Stimulated activated naive CD4-positive, alpha-beta T cell treated with Interleukin-2 at 50 U/mL for 16 hours (primary cell): ENCODE results near the gene INTS7.
"Not testable (repeated sequence)": the region's sequence is repeated elsewhere in the genome, so short reads cannot be mapped to it uniquely, and the experiment has no call there.

Experiments used
- DNase-seq: peaks from one replicate; lab custom pipeline; 2025; lab: John Stamatoyannopoulos, UW

The INTS7 gene

DNA sequence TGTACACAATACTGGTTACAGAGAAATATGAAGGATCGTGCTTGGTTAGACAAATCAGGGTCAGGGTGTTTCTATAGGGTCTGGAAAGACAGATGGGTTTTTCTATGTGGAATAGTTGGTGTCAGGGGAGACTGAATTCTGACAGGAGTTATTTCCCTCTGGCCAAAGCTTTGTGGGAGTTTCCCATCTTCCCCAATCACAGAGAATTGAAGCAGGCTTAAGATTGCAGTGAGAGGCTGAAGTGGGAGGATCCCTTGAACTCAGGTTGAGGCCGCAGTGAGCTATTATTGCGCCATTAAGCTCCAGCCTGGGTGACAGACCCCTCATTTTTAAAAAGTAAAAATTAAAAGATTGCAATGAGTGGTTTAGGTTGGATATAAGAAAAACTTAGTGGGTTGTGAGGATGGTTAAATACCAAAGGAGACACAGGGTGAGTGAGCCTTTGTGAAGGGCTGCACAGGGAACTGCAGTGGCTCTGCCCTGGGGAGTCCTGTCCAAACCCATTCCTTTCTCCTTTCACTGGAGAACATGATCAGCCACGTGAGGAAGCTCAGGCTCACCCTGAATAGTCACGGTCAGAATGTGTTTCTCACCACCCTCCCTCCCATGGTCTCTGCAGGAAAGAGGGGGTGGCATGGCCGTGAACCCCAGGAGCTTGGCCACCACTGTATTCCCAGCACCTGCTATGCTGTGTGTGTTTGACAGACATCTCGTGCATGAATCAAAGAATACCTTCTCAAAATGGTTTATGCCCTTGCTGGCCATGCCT is 101.2 kb downstream of the INTS7 start:
- no peak for DNase-seq

DNA sequence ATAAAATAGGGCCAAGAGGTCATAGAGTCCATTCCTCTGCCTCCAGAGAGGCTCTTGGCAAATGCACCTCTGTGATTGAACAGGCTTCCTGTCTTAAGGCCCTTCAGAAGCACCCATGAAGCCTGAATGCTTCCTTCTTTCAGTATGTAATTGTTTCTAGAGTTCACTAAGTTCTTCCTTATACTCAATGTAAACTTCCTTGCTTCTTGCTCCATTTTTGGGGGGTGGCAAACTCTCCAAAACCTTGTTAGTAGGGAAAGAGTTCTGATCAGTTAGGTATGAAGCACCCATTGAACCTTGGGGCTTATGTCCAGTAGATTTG is 102.5 kb downstream of the INTS7 start:
- no peak for DNase-seq

DNA sequence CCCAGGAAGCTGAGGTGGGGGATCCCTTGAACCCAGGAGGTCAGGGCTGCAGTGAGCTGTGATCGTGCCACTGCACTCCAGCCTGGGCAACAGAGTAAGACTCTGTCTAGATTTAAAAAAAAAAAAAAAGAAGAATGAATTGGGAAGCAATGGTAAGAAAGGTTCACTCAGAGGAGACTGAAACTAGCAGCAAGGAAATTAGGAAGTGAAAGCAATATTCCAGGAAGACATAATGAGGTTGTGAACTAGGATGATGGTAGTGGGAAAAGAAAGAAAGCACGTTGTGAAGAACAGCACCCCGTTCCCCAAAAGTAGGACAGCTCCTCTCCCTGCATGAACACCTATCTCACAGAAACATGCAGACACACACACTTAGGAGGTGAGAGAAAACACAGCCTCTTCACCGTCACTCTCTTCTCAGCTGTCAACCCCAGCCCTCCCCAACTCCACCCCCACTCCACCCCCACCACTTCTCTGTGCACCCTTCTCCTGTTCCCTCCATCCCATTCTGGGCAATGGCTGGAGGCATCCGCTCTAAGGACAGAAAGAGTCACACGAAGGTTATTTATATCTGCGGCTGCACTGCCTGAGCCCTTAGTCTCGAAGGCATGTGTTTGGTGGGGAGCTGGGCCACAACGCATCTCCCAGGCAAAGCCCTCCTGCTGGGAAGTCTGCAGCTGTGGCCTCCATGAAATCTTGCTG is 103.0 kb downstream of the INTS7 start:
- DNase-seq = no peak

DNA sequence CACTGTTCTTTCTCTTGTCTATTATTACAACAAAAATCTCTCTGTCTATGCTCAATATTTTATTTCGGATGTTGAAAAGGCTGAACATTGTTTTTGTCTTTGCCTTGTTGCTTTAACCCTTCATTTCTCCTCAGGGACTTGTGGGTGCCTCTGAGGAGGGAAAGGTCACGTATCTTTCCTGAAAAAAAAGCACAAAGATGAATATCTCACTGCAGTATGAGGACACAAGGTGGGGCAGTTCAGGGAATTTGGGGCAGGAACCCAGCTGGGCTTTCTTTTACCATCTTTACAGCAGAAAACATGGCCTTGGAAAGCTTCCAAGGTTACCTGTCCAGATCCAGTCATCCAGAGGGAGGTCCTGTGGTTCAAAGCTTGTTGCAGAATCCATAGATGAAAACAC is 105.7 kb downstream of the INTS7 start:
- DNase-seq = no peak

DNA sequence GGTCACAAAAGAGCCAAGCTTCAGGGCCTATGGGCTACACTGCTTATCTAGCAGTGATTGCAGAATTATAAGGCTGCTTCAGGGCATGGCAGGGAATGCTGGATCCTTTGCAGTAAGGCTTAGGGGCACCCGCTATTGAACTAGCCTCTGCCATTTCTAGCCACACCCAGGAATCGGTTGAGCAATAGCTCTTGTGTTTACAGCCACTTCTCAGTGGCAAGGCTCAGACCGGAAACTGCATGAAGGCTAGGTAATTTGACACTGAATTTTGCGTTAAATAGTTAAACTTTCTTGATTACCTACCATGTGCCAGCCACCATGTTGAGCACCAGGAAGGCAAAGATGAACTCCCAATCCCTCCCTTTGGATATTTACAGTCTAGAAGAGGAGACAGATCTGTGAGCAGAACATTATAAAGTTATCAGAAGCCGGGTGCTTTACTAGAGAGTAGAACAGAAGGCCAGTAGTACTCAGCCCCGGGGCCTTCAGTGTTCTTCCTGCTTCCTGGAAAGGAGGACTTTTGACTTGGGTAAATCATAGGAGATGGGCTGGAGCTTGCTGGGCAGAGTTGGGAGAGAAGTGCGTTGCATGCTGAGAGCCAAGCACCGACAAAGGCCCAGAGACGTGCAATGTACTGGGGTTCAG is 106.2 kb downstream of the INTS7 start:
- DNase-seq = no peak

DNA sequence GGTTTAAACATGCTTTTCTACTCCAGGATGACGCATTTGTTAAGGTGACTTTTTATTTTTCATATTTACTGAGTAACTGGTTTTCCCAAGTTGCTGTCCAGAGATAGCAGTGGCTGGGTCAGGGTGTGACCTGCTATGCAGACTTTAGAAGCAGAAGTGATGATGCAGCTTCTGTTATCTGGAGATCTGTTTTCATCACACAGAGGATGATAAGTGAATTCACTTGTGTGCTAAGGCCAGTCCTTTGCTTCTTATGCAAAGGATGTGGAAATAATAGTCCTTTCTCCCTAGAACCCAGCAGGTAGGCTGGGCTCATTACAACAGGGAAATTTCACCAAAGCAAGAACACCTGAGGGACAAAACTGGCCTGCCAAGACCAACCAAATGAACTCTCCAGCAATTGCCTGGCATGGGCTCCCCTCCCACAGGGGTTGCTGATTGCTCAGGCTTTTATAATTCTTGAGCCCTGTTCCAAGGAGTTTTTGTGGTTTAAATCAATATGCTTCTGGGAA is 107.0 kb downstream of the INTS7 start:
- DNase-seq = no peak

DNA sequence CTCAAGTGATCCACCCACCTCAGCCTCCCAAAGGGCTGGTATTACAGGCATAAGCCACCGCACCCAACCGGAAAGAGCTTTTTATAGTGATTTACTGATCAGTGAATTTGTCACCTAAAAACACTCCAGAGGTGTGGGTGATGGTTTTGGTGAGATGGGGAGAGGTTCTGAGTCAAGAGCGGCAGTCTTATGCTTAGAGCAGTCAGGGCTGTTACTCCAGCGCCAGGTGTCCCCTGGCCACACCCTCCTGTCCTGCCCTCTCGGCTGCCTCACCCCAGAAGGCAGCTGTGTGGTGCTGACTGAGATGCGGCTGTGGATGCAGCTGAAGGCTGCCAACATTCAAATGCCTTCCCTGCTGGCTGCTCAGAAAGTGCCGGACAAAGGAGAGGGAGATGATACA is 110.3 kb downstream of the INTS7 start:
- DNase-seq = no peak

DNA sequence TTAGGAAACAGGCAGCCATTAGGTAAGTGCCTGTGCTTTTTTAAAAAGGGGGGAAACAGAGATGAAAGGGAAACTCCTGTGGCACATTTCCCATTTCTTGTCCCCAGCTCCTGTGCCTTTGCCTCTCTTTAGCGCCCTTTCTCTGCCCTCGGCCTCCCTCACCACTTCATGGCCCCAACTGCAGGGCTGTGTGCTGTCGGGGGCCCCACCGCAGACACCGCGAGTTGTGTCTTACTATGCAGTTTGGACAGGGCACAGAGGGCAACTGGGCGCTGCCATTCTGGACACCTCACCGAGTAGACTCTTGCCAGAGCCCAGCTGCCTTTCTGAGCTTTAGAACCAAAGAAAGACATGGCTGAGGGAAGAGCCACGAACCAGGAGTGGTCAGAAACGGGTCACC is 111.1 kb downstream of the INTS7 start:
- DNase-seq = no peak

DNA sequence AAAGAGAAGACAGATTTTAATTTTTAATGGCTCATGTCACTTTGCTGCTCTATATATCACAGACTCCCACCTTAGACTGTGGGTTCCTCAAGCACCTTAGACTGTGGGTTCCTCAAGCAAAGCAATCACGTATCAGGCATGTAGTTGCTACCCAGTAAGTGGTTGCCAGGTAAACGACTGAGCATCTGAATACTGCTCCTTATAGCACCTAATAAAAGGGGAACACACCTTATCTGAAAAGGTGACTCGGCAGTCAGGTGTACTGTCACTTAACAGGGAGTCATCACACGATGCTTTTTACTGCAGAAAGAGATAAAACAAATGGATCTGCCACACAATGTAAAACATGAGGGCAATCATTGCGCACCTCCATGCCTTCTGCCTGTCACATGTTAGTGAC is 112.3 kb downstream of the INTS7 start:
- DNase-seq = no peak

DNA sequence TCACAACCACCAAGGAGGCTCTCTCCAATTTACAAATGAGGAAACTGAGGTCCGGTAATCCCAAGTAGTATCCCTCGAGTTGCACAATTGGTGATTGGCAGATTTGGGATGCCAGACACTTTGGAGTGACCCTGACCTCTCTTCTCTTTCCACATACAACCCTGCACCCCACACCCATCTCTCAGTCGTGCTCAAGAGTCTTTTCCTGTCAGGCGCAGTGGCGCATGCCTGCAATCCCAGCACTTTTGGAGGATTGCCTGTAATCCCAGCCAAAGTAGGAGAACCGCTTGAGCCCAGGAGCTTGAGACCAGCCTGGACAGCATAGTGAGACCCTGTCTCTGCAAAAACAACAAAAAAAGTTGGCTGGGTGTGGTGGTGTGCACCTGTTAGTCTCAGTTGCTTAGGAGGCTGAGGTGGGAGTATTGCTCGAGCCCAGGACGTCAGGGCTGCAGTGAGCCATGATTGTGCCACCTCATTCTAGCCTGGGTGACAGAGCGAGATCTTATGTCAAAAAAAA is 113.7 kb downstream of the INTS7 start:
- DNase-seq = no peak

DNA sequence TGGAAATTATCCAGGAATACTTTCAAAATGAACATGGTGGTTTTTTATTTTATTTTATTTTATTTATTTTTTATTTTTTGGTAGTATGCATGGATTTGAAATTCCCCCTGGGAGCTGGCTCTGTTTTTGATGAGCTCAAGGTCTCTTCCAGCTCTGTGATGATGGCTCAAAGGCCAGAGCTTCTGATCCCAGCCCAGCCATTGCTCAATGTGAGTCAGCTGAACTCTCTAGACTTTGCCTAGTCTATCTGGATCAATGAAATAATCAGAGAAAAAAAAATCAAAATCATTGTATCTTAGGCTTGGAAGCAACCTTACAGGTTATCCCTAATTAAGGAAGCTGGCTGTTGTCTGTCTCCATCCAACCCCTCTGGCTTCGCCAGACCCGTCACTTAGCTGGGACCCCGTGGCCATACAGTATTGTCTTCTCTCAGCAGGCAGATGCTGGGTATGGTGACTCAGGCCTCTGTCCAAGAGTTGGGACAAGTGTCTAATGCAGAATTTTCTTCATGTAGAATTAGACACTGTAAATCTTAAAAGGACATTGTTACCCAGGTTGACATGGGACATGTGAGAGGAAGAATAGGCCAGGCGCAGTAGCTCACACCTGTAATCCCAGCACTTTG is 114.6 kb downstream of the INTS7 start:
- DNase-seq = no peak

DNA sequence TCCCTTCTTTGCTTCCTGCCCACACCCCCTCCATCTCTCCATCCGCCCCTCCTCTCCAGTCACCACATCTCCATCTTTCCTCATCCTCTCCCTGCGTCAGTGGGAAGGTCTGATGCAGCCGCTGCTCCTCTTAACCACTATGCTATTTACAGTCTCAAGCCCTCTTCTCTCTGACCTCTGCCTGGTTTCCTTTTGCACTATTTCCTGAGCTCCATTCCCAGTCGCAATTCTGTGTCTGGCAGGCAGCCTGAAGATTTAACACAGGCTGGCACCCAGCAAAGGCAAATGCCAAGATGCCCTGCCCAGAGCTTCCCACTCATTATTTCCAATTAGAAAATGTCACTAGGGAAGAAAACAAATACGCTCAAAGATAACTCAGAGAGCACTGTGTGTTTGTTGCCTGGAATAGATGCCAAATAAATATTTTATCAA is 115.2 kb downstream of the INTS7 start:
- DNase-seq = no peak

DNA sequence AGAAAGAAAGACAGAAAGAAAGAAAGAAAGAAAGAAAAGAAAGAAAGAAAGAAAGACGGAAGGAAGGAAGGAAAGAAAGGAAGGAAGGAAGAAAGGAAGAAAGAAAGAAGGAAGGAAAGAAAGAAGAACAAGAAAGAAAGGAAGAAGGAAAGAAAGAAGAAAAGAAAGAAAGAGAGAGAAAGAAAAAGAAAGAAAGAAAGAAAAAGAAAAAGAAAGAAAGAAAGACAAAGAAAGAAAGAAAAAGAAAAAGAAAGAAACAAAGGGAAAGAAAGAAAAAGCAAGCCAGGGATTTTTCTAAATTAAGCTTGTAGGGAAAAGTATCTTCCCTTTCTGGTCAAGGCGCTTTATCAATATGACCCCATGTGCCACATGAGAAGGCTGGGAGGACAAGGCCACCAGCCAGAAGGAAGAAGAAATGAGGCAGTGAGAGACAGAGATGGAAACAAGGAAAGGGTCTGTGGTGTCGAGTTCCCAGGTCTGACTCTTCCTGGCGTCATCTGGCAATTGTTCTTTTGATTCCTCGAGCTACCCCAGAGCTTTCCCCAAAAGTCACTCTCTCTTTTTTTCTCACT is 116.4 kb downstream of the INTS7 start:
- DNase-seq = no peak

DNA sequence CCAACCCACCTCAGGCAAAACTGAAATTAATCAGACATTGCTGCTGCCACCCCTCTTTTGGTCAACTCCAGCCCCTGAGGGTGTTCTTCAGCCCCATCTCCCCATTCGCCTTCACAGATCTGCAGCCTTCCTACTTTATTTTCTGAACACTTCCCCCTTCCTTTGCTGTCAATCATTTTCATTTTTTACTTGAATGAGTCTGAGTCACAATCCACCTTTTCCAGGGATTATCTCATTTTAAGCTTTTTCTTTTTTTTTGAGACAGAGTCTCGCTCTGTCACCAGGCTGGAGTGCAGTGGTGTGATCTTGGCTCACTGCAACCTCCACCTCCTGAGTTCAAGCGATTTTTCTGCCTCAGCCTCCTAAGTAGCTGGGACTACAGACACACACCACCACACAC is 118.9 kb downstream of the INTS7 start:
- DNase-seq = not testable (repeated sequence)

DNA sequence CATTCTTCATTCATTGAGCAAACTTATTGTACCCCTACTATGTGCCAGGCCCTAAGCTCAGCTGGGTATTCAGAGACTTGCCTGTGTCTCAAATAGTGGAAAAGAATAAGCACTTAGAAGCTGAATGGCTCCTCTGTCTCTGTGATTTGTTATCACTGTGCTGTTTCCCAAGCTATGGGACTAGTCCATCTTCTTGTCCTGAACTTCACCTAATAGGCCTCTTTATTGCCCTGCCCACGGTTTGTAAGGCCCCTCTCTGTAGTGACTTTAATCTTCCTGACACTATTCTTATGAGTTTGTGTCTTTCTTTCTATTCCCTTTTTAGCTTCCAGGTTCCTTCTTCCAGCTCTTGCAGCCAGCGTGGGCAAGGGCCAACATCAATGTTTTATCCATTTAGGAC is 119.4 kb downstream of the INTS7 start:
- no peak for DNase-seq

DNA sequence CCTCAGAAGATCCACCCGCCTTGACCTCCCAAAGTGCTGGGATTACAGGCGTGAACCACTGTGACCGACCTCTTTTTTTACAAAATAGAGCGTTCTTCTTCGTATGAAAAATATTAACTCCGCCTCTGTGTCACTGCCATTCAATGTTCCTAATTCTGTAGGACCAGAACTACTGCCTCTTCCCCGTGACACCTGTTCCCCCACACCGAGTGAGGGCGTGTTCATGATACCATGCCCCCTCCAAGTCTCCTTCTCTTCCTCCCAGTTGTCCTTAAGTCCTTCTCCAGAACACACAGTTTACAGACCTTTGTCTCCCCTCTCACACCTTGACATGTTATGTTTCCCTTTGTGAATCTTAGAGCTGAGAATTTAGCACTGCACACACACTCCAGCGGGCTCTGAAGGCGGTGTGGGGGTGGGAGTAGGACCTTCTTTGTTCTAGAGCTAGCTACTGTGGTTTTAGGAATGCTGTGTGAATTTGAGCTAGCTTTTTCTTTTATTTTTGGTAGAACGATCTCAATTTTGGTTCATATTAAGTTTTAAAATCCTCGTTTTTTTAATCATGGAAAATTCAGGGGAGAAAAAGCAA is 122.4 kb downstream of the INTS7 start:
- DNase-seq = no peak

DNA sequence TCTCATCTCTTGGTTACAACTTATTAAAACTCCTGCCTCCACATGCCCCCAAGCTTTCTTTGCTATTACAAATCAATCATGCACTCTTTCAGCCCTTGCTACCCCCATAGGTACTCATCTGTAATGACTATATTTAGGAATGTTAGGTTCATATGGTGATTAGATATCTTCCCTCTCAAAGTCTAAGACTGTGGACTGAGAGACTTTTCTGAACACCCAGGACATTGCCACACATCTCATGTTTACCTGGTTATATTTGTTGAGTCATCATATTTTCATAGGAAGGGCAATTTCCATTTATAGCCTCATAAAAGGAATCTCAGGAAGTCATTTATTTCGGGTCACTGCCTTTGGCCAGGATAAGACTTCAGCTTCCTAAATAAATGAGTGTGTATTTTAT is 123.3 kb downstream of the INTS7 start:
- DNase-seq = no peak

DNA sequence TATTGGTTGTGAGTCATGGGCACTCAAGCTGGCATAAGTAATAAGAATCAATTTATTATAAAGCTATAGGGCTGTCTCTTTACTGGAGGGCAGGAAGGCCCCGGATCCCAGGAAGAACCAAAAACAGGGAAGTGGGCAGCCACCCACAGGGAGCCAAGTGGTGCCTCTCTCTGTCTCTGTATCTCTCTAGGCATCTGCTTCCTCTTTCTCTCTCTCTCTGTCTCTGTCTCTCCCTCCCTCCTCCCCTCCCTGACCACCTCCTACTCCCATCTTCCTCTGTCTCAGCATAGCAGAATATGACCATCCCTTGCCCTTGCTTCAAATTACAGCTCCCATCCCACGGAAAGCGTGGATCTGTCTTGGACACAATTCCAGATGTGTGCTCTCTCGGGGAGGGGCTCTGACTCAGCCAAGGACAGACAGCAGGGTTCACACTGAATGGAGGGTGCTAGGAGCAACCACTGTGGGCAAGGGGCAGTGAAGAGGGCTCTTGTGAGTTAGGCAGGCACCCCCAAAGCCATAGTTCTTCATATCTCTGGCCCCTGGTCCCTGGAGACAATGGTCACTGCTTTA is 124.4 kb downstream of the INTS7 start:
- no peak for DNase-seq

DNA sequence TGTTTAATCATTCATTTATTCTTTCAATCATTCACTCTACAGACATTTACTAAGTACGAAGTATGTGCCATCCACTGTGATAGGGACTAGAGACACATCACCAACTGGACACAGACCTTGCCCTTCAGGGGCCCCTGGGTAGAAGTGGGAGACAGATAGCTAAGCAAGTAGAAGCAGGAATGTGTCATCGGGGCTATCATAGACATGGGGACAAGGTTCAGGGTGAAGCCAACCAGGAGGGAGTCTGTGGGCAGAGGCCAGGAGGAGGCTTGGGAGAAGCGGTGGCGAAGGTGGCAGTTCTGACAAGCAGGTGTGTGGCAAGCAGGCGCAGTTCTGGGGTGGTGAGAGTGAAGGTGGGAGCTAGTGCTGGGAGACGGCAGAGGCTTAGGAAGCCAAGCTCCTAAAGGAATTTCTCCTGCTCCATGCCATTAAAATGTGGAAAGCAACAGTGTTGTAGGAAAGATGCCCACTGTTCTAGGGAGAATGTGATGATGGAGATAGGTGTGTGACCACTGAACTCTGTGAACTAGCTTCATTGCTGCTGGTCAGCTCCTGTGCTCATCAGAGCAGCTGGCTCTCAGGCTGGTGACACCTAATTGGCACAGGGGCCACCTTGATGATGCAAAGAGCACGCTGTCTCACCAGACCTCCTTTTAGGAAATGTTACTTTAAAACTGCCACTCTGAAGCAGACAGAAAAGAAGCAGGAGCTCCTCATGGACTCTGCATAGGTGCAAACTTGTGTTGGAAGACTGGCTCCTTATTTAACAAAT is 125.1 kb downstream of the INTS7 start:
- DNase-seq = no peak

DNA sequence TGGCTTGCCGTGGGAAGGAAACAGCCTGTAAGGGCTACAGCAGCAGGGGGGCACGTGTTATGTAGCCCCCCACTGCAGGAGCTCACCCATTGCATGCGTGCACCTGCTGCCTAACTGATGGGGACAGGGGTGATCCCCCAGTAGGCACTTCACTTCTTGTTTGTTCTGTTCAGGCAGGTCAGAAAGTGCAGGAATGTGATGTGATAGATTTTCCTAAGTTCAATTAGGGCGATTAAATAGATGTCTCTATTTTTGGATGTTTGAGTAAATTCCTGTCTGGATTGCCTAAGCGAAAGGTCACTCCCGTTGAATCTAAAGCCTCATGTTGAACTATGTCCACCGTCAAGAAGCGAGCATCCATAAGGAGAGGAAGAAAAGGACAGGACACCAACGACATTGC is 126.0 kb downstream of the INTS7 start:
- no peak for DNase-seq

DNA sequence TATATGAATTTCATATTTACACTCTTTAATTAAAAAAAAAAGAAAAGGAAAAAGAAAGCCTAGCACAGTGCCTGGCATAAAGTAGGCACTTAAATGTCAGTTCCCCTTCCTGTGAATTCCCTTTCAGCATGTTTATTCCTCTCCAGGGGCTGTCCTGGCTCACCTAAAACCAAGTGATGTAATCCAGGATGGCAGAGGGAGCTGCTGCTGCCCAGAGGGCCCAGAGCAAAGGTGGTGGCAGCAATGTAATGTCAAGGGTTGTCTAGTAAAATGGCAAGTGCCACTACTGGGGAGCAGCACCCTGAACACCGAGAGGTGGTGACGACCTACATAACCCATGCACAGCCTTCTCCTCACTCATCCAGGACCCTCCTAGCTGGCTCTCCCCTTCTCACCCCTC is 126.4 kb downstream of the INTS7 start:
- DNase-seq = no peak
